GM18520 (cell line): ENCODE data around the gene GMPR2.

Source experiments
- ATAC-seq: cut with Tn5 transposase; IDR thresholded peaks from one replicate; pipeline ENCODE4 v1.9.1; 2021; ENCODE audit not compliant: unreplicated experiment

The GMPR2 gene

GRCh38 chr14:24266344-24267244, 33.9 kb downstream of the GMPR2 start:
- ATAC-seq: no peak

DNA sequence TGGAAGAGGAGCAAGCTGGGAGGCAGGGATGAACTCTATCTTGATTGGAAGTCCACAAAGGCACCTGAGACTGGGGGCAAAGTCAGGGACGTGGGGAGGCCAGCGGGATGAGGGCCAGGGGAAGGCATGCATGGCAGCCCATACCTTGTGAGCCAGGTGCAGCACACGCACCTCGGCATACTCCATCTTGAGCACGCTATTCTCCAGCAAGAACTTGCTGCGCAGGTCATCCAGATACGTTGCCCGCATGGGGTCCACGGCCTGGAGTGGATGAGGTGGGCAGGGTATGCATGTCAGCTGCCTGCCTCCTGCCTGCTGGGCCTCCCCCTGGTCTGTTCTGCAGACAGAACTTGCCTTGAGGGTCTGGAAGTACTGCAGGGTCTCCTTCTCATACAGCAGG, 34.8 kb downstream of the GMPR2 start:
- no peak for ATAC-seq

DNA sequence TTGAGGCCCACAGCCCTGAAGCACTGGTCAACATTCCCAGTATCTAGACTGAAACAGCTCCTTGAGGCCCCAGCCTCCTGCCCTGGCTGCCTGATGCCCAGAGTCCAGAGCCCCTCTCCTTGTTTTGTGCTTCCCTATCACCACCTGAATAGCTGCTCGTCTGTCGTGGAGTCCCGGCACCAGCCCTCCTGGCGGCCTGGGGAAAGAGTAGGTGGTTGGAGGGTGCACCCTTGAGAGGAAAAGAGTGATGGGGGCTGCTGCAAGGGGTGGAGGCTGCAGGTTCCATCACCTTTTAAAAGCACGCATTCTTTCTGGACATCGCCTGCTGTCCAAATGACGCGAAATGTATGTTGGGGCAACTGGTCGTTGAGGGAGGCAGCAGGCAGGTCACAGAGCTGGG, 35.5 kb downstream of the GMPR2 start:
- ATAC-seq: no peak

DNA sequence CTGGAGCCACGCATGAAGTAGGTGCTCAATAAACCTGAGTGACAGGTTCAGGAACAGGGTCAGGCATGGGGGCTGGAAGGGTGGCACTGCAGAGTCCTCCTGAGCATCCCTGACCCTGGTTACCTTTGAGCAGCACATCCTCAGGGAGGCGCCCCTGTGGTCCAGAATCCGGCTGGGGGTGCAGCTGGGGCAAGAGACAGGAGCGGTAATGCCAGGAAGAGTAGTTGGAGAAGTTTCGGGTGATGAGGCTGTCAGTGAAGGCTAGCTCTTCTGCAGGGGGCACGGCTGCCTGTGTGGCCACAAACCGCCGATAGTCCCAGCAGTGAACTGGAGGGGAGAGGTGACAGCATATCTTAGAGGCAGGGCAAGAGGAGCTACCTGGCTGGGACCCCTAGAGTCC, 36.6 kb downstream of the GMPR2 start:
- no peak for ATAC-seq

DNA sequence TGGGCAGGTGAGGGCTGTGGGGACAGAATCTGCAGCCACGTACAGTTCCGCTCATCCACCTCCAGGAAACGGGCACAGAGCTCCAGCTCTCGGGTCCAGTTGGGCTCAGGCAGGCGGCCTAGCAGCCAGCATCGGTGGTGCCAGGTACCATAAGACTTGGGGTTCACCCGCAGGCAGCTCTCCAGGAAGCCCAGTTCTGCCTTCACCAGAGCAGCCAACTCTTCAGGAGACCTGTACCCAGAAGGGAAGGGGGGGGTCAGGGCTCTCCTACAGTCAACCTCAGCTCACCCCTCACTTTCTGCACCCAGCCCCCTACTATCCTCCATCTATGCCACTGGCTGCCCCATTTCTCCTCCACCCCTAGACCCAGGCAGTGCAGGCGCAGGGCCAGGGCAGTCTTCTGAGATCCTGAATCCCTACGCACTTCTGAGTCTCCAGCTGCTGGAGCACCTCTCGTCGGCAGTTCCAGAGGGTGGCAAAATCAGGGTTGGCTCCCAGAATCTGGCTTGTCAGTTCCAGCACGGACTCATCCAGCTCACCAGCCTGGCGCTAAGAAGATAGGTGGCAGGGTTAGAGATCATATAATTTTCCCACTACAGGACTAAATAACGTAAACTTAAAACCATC, 37.3 kb downstream of the GMPR2 start:
- no peak for ATAC-seq

- ATAC-seq: no peak
Observed at GRCh38 chr14:24270537-24271133, 37.9 kb downstream of the GMPR2 start.

DNA sequence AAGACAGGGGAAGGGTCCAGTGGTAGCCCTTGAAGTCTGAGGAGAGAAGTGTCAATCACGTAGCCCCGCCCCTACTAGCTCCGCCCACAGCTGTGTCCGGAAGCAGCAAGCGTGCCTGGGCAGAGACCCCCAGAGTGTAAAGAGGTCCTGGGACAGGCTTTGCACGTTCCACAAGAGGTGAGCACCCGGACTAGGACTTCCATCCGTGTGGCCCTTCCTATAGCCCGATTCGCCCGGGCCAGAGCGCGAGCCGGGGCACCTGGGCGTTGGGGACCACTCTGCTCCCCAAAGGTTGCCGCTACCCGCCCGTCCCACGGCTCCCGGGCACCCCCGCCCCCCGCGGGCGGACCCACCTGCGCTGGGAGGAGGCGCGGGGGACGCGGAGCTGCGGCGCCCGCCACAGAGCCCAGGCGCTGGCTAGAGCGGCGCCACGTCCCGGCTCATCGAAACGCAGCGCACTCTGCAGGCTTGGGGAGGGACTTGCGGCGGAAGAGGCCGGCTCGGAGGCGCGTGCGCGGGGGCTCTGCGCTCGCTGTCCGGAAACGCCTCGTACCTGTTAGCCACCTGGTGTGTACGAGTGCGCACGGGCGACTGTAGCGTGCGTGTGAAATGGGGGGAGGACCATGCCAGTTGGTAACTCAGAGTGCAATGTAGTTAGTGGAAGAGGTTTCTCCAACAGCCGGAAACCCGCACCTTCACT, 38.6 kb downstream of the GMPR2 start, which contains the start of gene RABGGTA:
Gene RABGGTA, minus strand, starts transcription at position 464 of the 700 bp plus-strand sequence. CDS start 482 bp downstream, outside the sequence.
- peak; percentile 78 for ATAC-seq

- no peak for ATAC-seq
Observed at GRCh38 chr14:24271834-24272263, 39.1 kb downstream of the GMPR2 start.

DNA sequence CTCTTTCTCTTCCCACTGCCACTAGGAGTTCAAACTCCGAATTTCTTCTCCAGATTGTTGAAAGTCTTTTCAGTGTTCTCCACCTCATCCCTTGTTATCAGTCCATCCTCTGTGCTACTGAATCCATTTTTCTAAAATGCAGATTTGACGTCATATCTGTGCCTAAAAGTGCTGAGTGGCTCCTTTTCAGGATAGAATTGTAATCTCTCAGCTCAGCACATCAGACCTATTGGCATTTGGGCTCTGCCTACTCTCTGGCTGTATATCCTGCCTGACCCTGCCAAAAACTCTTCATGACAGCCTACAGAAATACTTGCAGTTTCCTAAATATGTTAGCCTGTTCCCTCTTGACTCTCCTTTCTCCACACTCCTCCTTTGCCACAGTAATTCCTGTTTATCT, 39.7 kb downstream of the GMPR2 start:
- ATAC-seq: no peak

- ATAC-seq: no peak
Observed at GRCh38 chr14:24273422-24273998, 40.8 kb downstream of the GMPR2 start.

DNA sequence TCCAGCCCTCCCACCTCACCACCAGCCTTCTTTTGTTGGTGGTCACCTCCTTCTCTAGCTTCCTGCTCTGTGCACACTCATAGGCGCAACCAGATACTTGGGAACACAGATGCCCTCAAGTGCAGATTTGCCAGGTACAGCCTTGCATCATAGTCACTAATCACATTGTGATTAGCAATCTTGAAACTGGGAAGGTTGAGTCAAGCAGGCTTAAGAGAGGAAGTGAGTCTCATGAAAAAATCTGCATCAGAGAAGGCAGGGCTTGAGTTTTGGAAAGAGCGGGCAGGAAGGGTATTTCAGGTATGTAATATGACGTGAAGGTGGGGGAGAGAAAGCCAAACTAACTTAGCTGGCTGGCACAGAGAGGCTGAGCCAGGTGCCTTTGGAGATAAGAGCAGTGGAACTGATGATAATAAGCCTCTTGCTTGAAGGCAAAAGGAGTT, 41.4 kb downstream of the GMPR2 start:
- ATAC-seq: peak; percentile 39

DNA sequence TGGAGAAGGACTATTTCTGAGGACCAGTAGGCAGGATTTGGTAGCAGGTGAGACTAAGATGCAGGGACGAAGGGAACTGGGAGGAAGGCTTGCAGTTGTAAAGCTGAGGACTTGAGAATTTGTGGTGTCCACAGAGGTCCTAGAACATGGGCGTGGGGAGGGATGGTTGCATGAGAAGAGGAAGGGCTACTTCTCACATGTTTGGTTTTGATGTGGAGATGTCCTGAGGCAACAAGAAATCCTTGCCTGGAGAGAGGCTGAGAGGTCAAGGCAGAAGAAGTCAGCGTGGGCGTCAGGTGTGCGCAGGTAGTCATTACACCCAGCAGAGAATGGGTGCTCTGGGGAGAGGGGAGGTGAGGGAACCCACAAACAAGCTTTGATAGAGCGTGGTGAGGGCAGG, 44.3 kb downstream of the GMPR2 start:
- no peak for ATAC-seq

- ATAC-seq: no peak
Observed at GRCh38 chr14:24277606-24278321, 45.0 kb downstream of the GMPR2 start.

DNA sequence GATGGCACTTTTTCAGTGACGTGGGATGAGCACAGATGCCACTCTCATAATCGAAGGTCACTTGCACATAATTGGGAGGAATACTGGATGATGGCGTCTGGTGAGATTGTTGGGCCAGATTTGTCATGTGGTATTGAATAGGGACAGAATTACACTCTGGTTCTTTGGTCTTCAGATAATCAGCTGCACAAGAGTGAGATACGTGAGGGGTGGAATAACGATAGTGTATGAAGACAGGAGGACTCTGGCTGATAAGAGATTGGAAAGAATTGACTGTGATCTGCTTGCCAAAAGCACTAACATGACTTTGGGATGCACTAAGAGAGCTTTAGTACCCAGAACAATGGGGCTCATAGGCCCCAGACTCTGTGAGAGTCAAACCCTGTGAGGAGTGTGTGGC, 45.7 kb downstream of the GMPR2 start:
- no peak for ATAC-seq

GRCh38 chr14:24279301-24280186, 46.8 kb downstream of the GMPR2 start:
- peak; percentile 47 for ATAC-seq

- ATAC-seq: no peak
Observed at GRCh38 chr14:24280797-24281460, 48.2 kb downstream of the GMPR2 start.

DNA sequence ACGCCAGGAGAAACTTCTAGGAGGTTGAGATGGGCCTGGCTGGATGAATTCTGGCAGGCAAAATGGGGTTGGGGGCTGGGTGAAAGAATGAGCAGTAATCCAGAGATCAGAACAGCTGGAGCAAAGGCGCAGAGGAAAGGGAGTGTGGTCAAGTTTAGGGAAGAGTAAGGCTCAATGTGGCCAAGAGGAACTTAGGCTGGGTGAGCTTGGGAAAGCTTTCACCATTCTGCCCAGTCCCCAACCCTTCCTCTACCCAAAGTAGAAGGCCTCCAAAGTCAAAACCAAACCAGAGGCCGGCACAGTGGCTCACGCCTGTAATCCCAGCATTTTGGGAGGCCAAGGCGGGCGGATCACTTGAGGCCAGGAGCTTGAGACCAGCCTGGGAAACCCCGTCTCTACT, 48.9 kb downstream of the GMPR2 start:
- no peak for ATAC-seq

DNA sequence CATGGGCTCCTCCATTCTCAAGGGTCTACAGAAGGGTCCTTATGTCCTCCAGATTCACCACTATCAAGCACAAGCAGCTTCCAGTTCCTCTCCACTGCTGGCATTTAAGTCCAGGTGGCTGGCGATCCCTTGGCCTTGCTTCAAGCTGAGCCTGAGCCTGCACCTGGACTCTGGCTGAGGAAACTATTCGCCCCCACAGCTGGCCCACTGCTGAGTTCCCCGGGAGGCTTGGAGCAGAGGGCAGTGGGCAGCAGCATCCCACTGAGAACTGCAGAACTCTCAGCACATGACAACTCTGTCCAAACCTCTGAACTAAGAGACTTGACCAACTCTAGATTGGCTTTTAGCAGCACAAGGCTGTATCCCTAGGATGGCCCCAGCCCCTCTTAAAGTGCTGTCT, 50.0 kb downstream of the GMPR2 start:
- no peak for ATAC-seq
